Liver (tissue), 9 donors: ENCODE results near the gene TMEM86B. TPM values are rescaled to one million over a fixed set of nuclear protein-coding genes. Genes with fewer than 3 reads are reported as not detected.

Source experiments
- DNase-seq: peaks from one replicate; pipeline ENCODE4 v3.0.0-alpha.2; 2017; ENCODE audit warnings: low spot score
- H3K27ac ChIP-seq, 2 donors: one replicate each; pipeline ENCODE4 v1.7.0; 2013; ENCODE audit warnings: inconsistent platforms in 2 of 2, low read length in 2 of 2, control low read depth in 1 of 2, low read depth in 1 of 2, mild to moderate bottlenecking in 1 of 2
- H3K27me3 ChIP-seq, 4 donors: one replicate each; pipeline versions ENCODE4 v1.6.1 to v1.7.0; 2013; ENCODE audit warnings: low read length in 3 of 4, inconsistent platforms in 1 of 4, mild to moderate bottlenecking in 1 of 4, moderate library complexity in 1 of 4; ENCODE audit not compliant: control insufficient read depth in 4 of 4, insufficient read depth in 4 of 4
- H3K36me3 ChIP-seq, 4 donors: one replicate each; pipeline versions ENCODE4 v1.6.1 to v1.7.0; 2013; ENCODE audit warnings: low read length in 3 of 4, mild to moderate bottlenecking in 3 of 4, low read depth in 1 of 4, moderate library complexity in 1 of 4; ENCODE audit not compliant: control insufficient read depth in 4 of 4, insufficient read depth in 3 of 4
- H3K4me1 ChIP-seq, 4 donors: one replicate each; pipeline versions ENCODE4 v1.6.1 to v1.7.0; 2013; ENCODE audit warnings: low read length in 3 of 4, mild to moderate bottlenecking in 3 of 4, moderate library complexity in 1 of 4; ENCODE audit not compliant: control insufficient read depth in 4 of 4, insufficient read depth in 4 of 4
- H3K4me3 ChIP-seq, 3 donors: one replicate each; pipeline versions ENCODE4 v1.6.1 to v1.7.0; 2013; ENCODE audit warnings: low read length in 3 of 3, control low read depth in 1 of 3, low read depth in 1 of 3, mild to moderate bottlenecking in 1 of 3
- H3K9ac ChIP-seq, 2 donors: one replicate each; pipeline ENCODE4 v1.7.0; 2013; ENCODE audit warnings: low read length in 2 of 2, mild to moderate bottlenecking in 2 of 2, moderate library complexity in 2 of 2, control low read depth in 1 of 2, low read depth in 1 of 2
- H3K9me3 ChIP-seq, 4 donors: one replicate each; pipeline versions ENCODE4 v1.6.1 to v1.7.0; 2013; ENCODE audit warnings: low read length in 3 of 4; ENCODE audit not compliant: control insufficient read depth in 4 of 4
- FOXA1 ChIP-seq: IDR thresholded peaks from 2 replicates; pipeline ENCODE4 v1.6.1; 2016; ENCODE audit warnings: antibody characterized with exemption
- FOXA2 ChIP-seq: IDR thresholded peaks from 2 replicates; pipeline ENCODE4 v1.6.1; 2016; ENCODE audit warnings: antibody characterized with exemption
- GABPA ChIP-seq, 2 donors: IDR thresholded peaks in 1 of 2; conservative IDR thresholded peaks in 1 of 2; 2 replicates each; pipeline ENCODE4 v1.6.1; 2016; ENCODE audit warnings: antibody characterized with exemption in 2 of 2, mild to moderate bottlenecking in 1 of 2, moderate library complexity in 1 of 2
- HNF4G ChIP-seq: IDR thresholded peaks from 2 replicates; pipeline ENCODE4 v1.6.1; 2016; ENCODE audit warnings: antibody characterized with exemption
- JUND ChIP-seq, 2 donors: IDR thresholded peaks; 2 replicates each; pipeline ENCODE4 v1.6.1; 2016; ENCODE audit warnings: antibody characterized with exemption in 2 of 2
- RAD21 ChIP-seq, 2 donors: IDR thresholded peaks; 2 replicates each; pipeline ENCODE4 v1.6.1; 2016; ENCODE audit warnings: antibody characterized with exemption in 2 of 2, mild to moderate bottlenecking in 2 of 2
- RXRA ChIP-seq, 2 donors: IDR thresholded peaks; 2 replicates each; pipeline ENCODE4 v1.6.1; 2017 to 2018; ENCODE audit warnings: antibody characterized with exemption in 2 of 2, mild to moderate bottlenecking in 1 of 2
- TAF1 ChIP-seq: conservative IDR thresholded peaks from 2 replicates; pipeline ENCODE4 v1.6.1; 2016; ENCODE audit warnings: antibody characterized with exemption, mild to moderate bottlenecking
- YY1 ChIP-seq: IDR thresholded peaks from 2 replicates; pipeline ENCODE4 v1.6.1; 2016; ENCODE audit warnings: antibody characterized with exemption, mild to moderate bottlenecking
- WGBS: extraction: QIAGEN DNeasy Blood & Tissue Kit; methylation state at CpG from one replicate; pipeline ENCODE4 v1.1.7; 2013; 5-methylcytosine and 5-hydroxymethylcytosine counted together
- polyA plus RNA-seq, 2 donors: library from polyadenylated mRNA; stranded (reverse) in 1 of 2; unstranded in 1 of 2; fragments of 200-250 nt in 1 of 2; fragments of >200 nt in 1 of 2; fragmentation: Nextera tagmentation in 1 of 2; extraction: Ambion mirVana in 1 of 2; gene quantifications; one replicate each; pipeline versions ENCODE4 v1.2.1 to v1.2.3, GENCODE V29; 2013 to 2015
- total RNA-seq, 2 donors: library from RNA; depleted of rRNA; stranded (reverse); fragments of >200 nt; gene quantifications; one replicate each; pipeline ENCODE4 v1.2.3, GENCODE V29; 2014
- TF ChIP-seq, protein P1 (sequence below): fragments of 150-350 bp; IDR thresholded peaks from 2 replicates; pipeline ENCODE4 v1.5.1; 2017; ENCODE audit warnings: improper control_type of control experiment, low read depth, low read length; ENCODE audit not compliant: missing input control
- TF ChIP-seq, protein P2 (sequence below): IDR thresholded peaks from 2 replicates; pipeline ENCODE4 v1.6.1; 2016; ENCODE audit warnings: antibody characterized with exemption, mild to moderate bottlenecking
- TF ChIP-seq, protein P3 (sequence below): IDR thresholded peaks from 2 replicates; pipeline ENCODE4 v1.6.1; 2016; ENCODE audit warnings: antibody characterized with exemption
- TF ChIP-seq, protein P4 (sequence below): IDR thresholded peaks from 2 replicates; pipeline ENCODE4 v1.6.1; 2016; ENCODE audit warnings: antibody characterized with exemption
- TF ChIP-seq, protein P5 (sequence below): IDR thresholded peaks from 2 replicates; pipeline ENCODE4 v1.6.1; 2016; ENCODE audit warnings: antibody characterized with exemption
- donor health status: healthy.
- donor health status: healthy.
- donor health status: healthy.
- donor health status: healthy.
- donor health status: healthy.

Gene TMEM86B
- total and polyA plus RNA-seq, 4 donors: 4.8 to 20.1 (median 16.6) TPM

DNA sequence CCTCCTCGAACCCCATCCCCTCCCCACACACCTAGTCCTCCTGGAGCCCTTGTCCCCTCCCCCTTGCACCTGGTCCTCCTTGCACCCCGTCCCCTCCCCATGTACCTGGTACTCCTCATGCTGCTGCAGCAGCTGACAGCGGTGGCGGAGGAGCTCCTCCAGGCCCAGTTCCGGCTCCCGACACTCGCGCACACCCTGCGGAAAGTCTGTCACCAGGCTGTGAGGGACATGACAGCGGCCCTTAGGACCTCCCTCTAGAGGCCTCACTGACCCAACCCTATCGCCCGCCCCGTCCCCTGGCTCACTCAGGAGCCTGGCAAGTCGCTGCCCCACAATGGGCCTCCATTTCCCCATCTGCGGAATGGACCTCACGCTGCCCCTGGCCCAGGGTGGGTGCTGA lies 36.6 kb upstream of the TMEM86B start:
- WGBS: 90% methylated on average over 16 of the region's 16 CpGs
- Histone ChIP-seq H3K36me3 (peaks cover 0 to 9% (median 1%) of the 10 kb centered on the region in 4 donors), H3K4me3 (no peak overlapping the region), H3K4me1 (no peaks in the 10 kb centered on the region), H3K9me3 (no peaks in the 10 kb centered on the region), H3K27ac (no peak overlapping the region), H3K9ac (no peak overlapping the region), H3K27me3 (no peaks in the 10 kb centered on the region)
- no peak for TF ChIP-seq FOXA1
- TF ChIP-seq, protein P1, sequence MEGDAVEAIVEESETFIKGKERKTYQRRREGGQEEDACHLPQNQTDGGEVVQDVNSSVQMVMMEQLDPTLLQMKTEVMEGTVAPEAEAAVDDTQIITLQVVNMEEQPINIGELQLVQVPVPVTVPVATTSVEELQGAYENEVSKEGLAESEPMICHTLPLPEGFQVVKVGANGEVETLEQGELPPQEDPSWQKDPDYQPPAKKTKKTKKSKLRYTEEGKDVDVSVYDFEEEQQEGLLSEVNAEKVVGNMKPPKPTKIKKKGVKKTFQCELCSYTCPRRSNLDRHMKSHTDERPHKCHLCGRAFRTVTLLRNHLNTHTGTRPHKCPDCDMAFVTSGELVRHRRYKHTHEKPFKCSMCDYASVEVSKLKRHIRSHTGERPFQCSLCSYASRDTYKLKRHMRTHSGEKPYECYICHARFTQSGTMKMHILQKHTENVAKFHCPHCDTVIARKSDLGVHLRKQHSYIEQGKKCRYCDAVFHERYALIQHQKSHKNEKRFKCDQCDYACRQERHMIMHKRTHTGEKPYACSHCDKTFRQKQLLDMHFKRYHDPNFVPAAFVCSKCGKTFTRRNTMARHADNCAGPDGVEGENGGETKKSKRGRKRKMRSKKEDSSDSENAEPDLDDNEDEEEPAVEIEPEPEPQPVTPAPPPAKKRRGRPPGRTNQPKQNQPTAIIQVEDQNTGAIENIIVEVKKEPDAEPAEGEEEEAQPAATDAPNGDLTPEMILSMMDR: no peak
- no peak for TF ChIP-seq RXRA (IDR thresholded peaks at IDR 0.05)
- TF ChIP-seq FOXA2: no peak
- TF ChIP-seq HNF4G: no peak
- no peak for TF ChIP-seq JUND (IDR thresholded peaks at IDR 0.05)
- TF ChIP-seq, protein P2, sequence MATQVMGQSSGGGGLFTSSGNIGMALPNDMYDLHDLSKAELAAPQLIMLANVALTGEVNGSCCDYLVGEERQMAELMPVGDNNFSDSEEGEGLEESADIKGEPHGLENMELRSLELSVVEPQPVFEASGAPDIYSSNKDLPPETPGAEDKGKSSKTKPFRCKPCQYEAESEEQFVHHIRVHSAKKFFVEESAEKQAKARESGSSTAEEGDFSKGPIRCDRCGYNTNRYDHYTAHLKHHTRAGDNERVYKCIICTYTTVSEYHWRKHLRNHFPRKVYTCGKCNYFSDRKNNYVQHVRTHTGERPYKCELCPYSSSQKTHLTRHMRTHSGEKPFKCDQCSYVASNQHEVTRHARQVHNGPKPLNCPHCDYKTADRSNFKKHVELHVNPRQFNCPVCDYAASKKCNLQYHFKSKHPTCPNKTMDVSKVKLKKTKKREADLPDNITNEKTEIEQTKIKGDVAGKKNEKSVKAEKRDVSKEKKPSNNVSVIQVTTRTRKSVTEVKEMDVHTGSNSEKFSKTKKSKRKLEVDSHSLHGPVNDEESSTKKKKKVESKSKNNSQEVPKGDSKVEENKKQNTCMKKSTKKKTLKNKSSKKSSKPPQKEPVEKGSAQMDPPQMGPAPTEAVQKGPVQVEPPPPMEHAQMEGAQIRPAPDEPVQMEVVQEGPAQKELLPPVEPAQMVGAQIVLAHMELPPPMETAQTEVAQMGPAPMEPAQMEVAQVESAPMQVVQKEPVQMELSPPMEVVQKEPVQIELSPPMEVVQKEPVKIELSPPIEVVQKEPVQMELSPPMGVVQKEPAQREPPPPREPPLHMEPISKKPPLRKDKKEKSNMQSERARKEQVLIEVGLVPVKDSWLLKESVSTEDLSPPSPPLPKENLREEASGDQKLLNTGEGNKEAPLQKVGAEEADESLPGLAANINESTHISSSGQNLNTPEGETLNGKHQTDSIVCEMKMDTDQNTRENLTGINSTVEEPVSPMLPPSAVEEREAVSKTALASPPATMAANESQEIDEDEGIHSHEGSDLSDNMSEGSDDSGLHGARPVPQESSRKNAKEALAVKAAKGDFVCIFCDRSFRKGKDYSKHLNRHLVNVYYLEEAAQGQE: no peak
- TF ChIP-seq, protein P3, sequence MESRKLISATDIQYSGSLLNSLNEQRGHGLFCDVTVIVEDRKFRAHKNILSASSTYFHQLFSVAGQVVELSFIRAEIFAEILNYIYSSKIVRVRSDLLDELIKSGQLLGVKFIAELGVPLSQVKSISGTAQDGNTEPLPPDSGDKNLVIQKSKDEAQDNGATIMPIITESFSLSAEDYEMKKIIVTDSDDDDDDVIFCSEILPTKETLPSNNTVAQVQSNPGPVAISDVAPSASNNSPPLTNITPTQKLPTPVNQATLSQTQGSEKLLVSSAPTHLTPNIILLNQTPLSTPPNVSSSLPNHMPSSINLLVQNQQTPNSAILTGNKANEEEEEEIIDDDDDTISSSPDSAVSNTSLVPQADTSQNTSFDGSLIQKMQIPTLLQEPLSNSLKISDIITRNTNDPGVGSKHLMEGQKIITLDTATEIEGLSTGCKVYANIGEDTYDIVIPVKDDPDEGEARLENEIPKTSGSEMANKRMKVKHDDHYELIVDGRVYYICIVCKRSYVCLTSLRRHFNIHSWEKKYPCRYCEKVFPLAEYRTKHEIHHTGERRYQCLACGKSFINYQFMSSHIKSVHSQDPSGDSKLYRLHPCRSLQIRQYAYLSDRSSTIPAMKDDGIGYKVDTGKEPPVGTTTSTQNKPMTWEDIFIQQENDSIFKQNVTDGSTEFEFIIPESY: no peak
- TF ChIP-seq, protein P4, sequence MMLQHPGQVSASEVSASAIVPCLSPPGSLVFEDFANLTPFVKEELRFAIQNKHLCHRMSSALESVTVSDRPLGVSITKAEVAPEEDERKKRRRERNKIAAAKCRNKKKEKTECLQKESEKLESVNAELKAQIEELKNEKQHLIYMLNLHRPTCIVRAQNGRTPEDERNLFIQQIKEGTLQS: no peak
- DNase-seq: no peak

DNA sequence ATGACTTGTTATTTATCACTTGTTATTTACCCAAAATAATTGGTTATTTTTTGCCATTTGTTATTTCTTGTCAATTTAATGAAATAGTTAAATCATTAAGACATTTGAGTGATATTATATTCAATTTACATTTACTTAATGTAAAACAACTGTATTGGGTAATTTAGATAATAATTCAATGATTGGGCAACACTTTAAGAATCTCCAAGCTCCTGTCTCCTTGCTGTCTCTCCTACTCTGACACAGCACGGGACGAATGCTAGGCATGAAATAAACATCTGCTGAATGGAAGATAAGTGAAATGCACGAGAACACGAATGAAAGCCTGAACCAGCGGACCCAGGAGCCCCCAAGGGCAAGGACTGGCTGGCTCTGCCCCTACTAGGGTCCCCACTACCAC lies 36.0 kb upstream of the TMEM86B start:
- Histone ChIP-seq H3K27ac (no peak overlapping the region), H3K9me3 (no peaks in the 10 kb centered on the region), H3K27me3 (no peaks in the 10 kb centered on the region), H3K9ac (no peak overlapping the region), H3K4me3 (no peak overlapping the region), H3K4me1 (peaks cover 0 to 4% (median 4%) of the 10 kb centered on the region in 4 donors), H3K36me3 (peaks cover 0 to 3% (median 1%) of the 10 kb centered on the region in 4 donors)
- DNase-seq: no peak
- WGBS: 95% methylated on average over 5 of the region's 5 CpGs
- TF ChIP-seq YY1: no peak
- TF ChIP-seq TAF1: no peak
- no peak for TF ChIP-seq FOXA1
- TF ChIP-seq, protein P2: no peak
- no peak for TF ChIP-seq RAD21 (IDR thresholded peaks at IDR 0.05)
- no peak for TF ChIP-seq FOXA2
- TF ChIP-seq RXRA (IDR thresholded peaks at IDR 0.05): no peak
- TF ChIP-seq, protein P5, sequence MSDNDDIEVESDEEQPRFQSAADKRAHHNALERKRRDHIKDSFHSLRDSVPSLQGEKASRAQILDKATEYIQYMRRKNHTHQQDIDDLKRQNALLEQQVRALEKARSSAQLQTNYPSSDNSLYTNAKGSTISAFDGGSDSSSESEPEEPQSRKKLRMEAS: no peak
- TF ChIP-seq, protein P1: no peak
- TF ChIP-seq JUND (IDR thresholded peaks at IDR 0.05): no peak
- TF ChIP-seq, protein P3: no peak
- TF ChIP-seq GABPA (IDR thresholded peaks at IDR 0.05 in 1 of 2, conservative IDR thresholded peaks at IDR 0.05 in 1 of 2): no peak
